Measurements from ENCODE around the gene SLC43A2. TPM values are rescaled to one million over a fixed set of nuclear protein-coding genes. Genes with fewer than 3 reads are reported as not detected.

SLC43A2 gene
- total RNA-seq, 1 experiment from 2014 or later = 3.7 TPM

DNA sequence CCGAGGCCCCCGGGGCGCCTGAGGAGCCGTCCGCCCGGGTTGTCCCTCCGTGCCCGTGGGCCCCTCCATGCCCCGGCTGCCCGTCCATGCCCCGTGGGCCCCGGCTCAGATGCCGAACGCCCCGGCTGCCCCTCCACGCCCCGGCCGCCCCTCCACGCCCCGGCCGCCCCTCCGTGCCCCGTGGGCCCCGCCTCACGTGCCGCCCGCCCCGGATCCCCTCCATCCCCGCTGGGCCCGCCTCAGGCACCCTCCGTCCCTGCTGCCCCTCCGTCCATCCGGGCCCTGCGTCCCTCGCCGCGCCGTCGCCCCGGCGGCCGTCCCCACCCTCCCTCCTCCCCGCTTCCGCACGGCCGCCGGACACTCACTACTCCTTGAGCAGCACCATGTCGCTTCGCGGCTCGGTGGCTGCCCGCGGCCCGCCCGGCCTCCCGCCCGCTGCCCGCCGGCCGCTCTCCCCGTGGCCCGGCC is 66.4 kb downstream of the SLC43A2 start:
- DNase-seq (ENCODE audit: low read depth) = no peak

- peak; percentile 12 for DNase-seq (ENCODE audit: low read depth)
These were observed 67.0 kb downstream of the SLC43A2 start for GRCh38 chr17:1561420-1562175.

- DNase-seq (ENCODE audit: low read depth) = no peak
These were observed 67.7 kb downstream of the SLC43A2 start for GRCh38 chr17:1560858-1561355.

DNA sequence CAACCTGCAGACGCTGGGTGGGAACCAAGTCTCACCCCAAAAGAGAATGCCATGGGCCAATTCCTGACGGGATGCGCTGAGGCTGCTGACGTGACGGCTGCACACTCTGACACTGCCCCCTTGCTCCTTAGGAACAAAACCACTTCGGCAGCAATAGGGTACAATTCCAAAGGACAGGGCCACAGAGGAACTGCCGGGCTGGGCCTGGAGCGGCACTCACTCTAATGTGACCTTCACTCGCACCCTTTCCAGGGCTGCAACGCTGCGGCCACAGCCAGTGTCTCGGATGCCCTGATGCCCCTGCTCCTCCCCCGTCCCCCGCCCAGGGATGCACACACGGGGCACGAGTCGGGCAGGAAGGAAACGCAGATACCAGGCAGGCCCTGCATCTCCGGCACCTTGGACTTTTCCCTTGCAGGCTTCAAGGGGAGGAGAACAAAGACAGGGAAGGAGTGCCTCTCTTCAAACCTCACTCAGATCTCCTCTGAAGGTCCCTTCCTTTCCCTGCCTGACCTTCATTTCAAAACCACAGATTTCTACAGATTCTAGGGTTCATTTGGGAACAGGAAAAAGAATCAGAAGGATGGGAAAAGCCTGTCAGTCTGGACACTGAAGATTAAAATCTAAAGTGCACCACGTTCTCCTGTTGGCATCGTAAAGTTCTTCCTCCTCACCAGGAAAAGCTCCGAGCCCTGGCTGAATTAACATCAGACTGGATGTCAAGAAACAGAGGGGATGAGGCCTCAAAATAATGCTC is 68.4 kb downstream of the SLC43A2 start:
- no peak for DNase-seq (ENCODE audit: low read depth)

DNA sequence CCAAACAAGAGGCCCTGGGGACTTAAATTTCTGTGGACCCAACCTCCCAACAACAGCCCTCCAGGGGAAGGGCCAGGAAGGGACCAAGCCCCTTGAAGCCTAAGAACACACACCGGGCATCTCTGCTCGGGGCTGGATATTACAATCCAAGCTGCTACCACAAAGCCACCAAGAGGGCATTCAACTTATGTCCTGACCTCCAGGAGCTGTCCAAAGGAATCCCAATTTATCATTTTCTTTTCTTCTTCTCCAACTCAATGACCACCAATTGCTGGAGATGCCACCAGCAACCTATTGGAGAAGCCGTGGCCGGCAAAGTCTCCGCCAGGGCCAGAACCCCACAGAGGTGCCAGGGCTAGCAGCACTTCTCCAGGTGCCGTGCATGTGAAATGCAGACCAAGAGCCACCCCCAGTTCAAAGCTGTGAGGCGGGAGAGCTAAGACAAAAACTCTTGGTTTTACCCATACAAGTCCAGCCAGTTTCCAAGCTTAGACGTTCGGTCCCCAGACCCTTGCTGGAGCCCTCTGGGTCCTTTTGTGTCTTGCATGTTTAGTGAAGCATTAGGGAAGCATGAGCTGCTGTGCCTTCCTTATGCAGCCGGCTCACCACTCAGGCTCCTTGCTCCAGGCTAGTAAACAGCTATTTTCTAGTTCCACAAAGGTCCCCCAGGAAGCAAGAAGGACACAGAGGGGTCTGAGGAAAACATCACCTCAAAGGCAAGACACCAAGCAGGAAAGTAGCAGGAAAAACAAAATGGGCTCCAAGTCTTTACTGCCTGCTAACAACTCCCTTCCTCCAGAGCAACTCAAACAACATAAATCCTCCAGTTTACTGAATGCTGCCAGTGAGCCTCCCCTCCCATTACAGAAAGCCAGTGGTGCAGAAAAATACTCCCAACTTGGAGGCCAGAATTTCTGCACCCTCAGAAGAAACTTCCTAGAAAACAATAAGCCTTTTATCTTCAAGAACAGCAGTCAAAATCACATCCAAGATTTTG is 69.3 kb downstream of the SLC43A2 start:
- DNase-seq (ENCODE audit: low read depth) = no peak

GRCh38 chr17:1558401-1558800 is 70.2 kb downstream of the SLC43A2 start:
- DNase-seq (ENCODE audit: low read depth) = no peak

DNA sequence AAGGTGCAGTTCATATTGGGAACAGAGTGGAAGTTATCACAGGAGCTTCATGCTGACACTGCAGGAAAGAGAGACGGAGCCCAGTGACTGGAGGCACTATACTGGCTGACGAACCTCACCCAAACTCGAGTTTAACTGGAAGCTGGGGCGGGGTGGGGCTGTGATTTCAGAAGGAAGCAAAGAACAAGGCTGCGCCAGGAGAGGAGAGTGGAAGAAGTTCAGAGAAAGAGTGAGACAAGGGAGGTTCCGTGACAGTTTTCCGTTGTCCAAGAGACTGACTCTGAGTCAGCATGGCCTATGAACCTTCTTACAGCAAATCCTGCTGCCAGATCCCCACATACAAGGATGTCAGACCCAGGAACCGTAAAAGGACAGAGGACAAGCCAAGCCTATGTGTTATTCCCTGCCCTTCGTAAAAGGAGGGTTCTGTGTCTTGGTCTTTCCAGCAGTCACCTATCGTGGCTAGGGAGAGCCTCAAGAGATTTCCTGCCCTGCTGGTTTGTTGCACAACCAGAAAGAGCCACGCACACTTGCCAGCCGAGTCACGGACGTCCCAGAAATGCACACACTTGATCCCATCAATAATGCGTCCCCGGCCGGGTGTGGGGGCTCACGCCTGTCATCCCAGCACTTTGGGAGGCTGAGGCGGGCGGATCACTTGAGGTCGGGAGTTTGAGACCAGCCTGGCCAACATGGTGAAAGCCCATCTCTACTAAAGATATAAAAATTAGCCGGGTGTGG is 71.1 kb downstream of the SLC43A2 start:
- no peak for DNase-seq (ENCODE audit: low read depth)

DNA sequence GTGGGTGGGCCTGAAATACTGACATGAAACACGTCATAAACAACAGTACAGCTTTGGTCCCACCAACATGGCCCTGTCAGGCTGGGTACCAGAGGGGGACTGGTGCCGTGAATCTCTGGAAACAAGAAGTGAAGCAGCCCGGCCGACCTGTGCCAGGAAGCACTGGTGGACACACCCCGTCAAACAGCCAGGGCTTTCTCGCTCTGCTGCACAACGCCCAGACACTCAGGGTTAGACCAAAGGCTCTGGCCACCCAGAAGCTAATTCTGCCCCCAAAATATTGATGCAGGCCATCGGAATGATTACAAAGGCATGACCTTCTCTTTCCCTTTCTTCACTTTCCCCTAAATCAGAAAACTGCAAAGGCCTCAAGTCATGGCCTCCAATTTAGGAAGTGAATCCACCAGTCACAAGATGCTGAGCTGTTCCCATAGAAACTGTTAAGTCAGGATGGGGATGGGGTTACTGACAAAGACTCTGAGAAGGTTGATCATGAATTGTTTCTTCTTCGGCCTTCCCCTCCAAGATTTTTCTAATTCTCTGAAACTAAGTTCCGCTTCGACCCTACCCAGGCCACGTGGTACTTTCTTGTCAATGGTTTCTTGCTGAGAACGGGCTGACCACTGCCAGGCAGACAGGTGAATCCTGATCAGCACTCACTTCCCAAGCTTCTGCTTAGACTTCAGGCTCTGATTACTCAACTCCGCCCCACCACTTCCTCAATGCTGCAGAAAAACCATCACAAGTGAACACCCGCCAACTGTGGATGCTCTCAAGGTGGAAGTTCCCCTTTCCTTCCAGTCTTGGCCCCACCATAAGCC is 72.8 kb downstream of the SLC43A2 start:
- DNase-seq (ENCODE audit: low read depth) = no peak

DNA sequence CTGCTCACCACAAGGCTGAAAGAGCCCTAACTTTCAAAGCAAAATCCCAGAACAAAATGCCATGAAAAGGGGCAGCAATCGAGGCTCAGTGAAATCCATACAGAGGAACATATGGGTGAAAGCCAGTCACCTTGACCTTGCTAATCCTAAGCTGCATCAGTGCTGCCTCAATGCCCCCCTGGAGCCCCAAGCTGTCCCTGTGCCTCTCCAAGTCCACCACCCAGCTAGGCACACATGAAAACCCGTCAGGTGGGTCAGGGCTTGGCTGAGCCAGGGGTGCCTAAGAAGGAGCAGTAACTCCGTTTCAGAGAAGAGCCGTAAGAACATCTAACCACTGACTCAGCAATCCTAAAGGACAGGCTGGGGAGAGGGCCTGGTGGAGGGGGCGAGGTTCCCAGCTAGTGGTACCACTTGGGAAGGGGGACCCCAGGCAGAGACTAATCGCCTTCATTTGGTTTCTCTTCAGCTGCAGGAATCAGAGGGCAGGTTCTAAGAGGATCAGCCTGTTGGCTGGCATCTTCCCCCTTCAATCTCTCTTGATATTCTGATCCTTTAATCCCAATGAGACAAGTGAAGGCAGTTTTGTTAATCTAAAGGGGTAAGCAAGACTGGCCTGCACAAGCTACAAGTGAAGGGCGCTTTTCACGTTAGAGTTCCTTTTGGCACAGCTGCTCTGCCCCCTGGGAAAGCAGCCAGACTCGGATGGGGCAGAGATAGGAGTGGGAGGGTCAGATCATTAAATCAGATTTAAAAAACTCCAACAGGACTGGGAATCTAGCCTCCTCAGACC is 73.7 kb downstream of the SLC43A2 start:
- no peak for DNase-seq (ENCODE audit: low read depth)

DNA sequence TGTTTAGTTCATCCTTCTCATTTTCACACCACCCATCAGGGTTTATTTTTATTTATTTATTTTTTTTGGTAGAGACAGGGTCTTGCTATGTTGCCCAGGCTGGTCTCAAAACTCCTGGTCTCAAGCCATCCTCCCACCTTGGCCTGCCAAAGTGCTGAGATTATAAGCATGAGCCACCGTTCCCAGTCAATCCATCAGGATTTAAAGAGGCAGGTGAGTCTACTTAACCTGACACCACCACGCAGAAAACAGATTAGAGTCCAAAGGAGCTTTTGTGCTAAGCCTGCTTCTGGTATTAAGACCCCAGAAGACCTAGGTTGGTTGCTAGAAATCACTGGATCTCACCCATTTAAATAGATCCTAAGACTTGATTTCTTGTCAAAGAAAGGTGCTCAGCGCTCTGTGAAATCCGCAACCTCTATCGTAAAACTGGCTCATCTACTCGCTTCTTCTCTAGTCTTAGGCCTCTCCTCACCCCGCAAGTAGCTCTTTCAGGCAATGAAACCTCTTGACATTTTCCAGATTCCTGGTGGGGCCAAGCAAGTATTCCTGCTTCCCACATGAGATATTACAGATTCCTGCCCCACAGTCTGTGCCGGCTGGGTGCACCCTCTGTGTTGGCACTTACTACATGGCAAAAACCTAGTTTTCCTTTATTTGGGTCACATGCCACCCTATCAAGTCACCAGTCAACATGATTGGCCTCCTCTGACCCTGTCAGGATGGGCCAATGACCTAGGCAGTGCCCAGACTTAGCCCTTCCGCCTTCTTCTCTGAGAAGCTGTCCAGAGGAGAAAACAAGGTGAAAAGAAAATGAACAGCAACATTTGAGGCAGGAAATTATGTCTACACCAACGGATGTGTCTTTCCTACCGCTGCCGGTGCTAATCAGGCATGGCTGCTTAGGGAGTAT is 75.0 kb downstream of the SLC43A2 start:
- no peak for DNase-seq (ENCODE audit: low read depth)

DNA sequence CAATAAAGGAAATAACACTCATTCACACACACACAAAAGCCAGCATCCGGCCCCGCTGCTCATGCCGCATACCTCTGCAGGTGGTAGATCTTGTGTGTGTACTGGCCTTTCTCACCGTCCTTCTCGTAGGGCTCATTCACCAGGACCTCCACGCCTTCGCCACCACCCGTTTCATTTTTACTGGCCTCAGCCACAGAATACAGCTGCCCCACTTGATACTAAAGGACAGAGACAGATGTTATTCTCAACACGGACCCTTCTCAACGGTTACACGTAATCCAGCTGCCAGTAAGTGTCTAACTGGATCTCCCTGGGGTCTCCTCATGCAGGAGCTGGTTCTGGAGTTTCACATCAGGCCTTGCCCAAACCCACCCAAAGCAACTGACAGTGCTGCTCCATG is 75.7 kb downstream of the SLC43A2 start:
- DNase-seq (ENCODE audit: low read depth) = no peak

DNA sequence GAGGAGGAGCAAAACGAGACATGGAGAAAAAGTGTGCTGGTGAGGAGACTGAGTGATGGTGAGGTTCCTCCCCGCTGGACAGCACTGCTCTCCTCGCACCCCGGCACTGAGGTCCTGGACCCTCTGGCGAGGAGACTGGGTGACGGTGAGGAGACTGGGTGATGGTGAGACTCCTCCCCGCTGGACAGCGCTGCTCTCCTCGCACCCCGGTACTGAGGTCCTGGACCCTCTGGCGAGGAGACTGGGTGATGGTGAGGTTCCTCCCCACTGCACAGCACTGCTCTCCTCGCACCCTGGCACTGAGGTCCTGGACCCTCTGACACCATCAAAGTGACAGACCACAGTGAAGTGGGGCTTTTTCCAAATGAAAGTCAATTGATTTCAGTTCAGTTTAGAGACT is 76.9 kb downstream of the SLC43A2 start:
- DNase-seq (ENCODE audit: low read depth) = no peak

- no peak for DNase-seq (ENCODE audit: low read depth)
These were observed 80.6 kb downstream of the SLC43A2 start for GRCh38 chr17:1548032-1548431.

GRCh38 chr17:1546292-1546922 is 82.2 kb downstream of the SLC43A2 start:
- no peak for DNase-seq (ENCODE audit: low read depth)

DNA sequence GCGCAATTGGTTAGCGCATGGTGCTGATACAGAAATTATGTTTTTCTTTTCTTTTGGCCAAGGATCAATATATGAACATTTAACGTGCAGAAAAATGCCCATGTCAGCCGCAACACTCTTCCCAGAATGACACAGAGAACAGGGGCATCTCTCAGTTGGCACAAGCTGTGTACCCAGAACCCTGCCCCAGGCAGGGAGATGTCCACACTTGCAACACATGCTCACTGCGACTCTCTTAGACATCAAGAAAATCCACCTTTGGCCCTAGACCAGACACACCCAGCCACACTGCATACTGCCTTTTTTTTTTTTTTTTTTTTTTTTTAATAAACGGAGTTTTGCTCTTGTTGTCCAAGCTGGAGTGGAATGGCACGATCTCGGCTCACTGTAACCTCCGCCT is 83.0 kb downstream of the SLC43A2 start:
- DNase-seq (ENCODE audit: low read depth) = no peak

GRCh38 chr17:1542316-1542715 is 86.3 kb downstream of the SLC43A2 start:
- DNase-seq (ENCODE audit: low read depth) = no peak

GRCh38 chr17:1541367-1541904 is 87.2 kb downstream of the SLC43A2 start:
- no peak for DNase-seq (ENCODE audit: low read depth)

All from LHCN-M2 (cell line).